ENCODE measurements around the gene TMEM222. TPM values are rescaled to one million over a fixed set of nuclear protein-coding genes. Genes with fewer than 3 reads are reported as not detected.

Gene TMEM222
- total RNA-seq, 1 experiment from 2014 or later: 47.8 TPM

DNA sequence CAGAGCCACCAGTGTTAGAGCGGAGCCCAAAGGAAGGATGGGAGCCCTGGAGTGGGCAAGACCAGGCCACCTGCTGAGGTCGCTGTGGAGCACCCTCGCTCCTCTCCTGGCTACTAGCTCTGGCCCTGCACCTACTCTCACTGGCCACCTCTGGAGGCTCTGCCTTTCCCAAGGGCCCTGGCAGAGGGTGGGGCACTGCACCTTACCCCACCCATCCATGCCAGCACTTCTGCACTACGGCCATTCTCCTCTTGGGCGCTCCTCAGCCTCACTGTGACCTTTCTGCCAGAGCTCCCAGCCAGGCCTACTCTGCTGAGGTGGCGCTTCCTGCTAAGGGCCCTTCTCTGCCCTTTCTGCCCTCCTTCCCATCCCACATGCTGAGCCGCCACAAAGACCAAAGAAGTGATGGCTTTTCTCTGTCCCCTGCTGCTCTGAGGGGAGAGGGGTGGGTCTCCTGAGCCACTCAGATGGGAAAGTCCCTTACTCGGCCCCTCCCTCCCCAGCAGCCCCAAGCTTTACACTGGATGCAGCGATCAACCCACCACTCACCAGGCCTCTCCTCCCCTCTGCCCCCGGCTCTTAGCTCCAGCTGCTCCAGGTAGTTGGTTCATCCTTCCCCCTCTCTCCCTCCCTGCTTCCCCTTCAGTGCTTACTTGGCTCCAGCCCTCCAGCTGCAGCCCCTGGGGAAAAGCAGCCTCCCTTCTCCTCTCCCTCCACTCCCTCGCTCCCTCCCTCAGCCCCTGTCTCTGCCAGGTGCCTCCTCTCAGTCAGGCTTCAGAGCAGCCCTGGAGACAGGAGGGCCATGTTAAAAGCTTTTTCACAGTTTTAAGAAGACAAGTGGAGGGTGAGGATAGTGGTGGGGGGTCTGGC, 14.8 kb upstream of the TMEM222 start:
- no peak for DNase-seq (ENCODE audit: low read depth)

- DNase-seq (ENCODE audit: low read depth): no peak
These were observed 13.9 kb upstream of the TMEM222 start for GRCh38 chr1:27307874-27308598.

GRCh38 chr1:27314169-27314568, 7.8 kb upstream of the TMEM222 start:
- no peak for DNase-seq (ENCODE audit: low read depth)

GRCh38 chr1:27314737-27315136, 7.2 kb upstream of the TMEM222 start:
- peak; percentile 17 for DNase-seq (ENCODE audit: low read depth)

- no peak for DNase-seq (ENCODE audit: low read depth)
These were observed 5.1 kb upstream of the TMEM222 start for GRCh38 chr1:27316860-27317259.

DNA sequence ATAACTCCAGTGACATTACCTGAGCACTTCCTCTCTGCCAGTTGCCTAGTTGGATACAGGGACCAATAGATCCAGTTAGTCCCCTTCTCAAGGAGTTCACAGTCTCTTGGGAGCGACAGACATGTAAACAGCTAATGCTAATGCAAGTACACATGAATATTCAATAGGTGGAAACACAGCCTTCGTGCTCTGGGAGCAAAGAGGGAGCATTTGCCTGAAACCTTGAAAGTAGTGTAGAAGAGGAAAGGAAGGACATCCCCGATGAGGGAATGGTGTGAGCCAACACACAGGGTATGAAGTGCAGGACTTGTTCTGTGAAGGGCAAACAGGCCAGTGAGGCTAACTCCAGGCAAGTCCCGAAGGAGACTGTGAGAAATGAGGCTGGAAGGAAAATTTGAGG, 3.8 kb upstream of the TMEM222 start:
- DNase-seq (ENCODE audit: low read depth): no peak

DNA sequence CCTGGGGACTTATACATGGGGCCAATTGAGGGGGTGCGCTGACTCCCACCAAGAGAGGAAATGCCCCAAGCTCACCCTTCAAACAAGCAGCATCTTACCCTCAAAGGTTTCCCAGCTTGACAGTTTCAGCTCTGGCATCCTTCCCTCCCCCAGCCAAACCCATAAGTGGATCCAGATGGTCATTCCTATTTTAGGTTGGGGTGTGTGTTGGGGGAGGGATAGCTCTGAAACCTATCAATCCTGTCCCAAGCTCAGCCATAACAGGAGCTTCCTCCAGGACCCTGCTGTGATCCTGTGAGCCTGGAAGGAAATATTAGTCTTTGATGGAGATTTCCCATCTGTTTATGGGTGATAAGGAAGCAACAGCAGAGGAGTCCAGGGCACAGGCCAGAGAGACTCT, 3.4 kb upstream of the TMEM222 start:
- DNase-seq (ENCODE audit: low read depth): peak; percentile 81

DNA sequence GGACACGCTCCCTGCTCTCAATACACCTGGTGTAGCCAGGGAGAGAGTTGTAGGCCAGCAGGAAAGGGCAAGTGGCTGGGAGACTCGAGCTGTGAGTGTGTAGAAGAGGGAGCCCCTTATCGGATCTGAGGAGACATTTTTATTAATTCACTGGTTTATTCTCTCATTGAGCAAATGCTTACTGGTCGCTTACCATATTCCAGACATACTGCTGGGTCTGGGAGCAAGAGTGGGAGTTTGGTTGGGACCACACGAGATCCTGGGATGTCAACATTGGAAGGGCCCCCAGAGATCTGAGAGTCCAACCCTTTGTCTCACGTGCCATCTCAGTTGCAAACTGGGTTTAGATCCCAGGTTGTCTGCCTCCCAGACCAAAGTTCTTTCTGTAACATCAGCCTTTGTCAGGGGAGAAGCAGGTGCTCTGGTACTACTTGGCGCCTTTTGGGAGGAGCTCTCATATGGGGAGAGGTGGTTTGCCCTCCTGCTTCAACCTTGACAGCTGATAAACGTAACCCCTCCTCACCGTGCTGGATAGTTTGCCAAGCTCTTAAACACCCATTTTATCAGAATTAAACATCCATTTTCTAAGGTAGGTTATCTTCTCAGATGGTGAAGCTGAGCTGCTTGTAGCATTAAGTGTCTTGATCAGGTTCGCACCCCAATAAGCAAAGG, 742 bp downstream of the TMEM222 start:
- no peak for DNase-seq (ENCODE audit: low read depth)

GRCh38 chr1:27325286-27325685, 3.3 kb downstream of the TMEM222 start:
- no peak for DNase-seq (ENCODE audit: low read depth)

DNA sequence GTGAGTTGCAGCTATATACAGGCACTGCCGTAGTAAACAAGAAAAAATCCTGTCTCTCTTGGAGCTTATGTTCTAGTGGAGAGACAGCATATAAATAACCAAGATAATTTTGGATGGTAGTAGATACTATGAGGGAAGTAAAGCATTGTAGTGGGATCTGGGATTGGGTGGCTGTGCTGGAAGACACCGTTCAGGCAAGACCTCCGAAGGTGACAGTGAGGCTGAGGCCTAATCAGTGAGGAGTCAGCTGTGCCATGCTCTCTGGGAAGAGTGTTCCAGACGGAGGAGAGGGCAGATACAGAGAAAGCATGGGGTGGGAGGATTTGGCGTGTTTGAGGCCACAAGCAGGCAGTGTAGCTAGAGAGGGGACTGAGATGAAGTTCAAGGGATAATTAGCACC, 6.0 kb downstream of the TMEM222 start:
- DNase-seq (ENCODE audit: low read depth): no peak

GRCh38 chr1:27330786-27331185, 8.8 kb downstream of the TMEM222 start:
- DNase-seq (ENCODE audit: low read depth): no peak

GRCh38 chr1:27331426-27331825, 9.5 kb downstream of the TMEM222 start:
- DNase-seq (ENCODE audit: low read depth): no peak

GRCh38 chr1:27331922-27332321, 10.0 kb downstream of the TMEM222 start:
- no peak for DNase-seq (ENCODE audit: low read depth)

DNA sequence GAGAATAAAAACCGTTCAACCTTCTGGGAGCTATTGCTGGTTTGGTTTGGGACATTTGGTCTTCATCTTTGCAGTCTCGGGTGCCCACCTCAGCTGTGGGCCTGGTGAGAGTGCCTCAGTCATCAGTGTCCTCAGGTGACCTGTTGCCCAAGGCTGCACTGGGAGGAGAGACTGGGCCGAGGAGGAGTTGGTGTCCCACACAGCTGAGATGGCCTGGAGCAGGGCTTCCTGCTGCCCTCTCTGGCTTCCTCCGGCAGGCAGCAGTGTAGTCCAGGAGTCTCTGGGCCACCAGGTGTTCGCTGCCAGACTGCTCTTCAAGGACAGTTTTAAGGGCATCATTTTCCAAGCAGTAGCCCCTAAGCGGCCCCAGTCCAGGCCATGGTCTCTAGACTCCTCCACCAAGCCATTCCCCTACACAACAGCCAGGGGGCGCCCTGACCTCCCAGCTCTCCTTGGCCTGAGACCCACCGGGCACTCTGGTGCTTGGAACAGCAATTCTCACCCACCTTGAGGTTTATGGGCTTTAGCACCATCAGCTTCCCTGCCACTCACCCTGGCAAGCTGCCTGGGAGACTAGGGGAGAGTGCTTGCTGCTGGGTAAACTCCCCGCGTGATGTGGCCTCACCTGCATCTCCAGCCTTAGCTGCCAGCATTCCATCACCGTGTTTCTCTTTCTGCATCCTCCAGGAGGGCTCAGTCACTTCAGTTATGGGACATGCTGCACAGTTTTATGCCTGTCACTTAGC, 10.7 kb downstream of the TMEM222 start:
- no peak for DNase-seq (ENCODE audit: low read depth)

DNA sequence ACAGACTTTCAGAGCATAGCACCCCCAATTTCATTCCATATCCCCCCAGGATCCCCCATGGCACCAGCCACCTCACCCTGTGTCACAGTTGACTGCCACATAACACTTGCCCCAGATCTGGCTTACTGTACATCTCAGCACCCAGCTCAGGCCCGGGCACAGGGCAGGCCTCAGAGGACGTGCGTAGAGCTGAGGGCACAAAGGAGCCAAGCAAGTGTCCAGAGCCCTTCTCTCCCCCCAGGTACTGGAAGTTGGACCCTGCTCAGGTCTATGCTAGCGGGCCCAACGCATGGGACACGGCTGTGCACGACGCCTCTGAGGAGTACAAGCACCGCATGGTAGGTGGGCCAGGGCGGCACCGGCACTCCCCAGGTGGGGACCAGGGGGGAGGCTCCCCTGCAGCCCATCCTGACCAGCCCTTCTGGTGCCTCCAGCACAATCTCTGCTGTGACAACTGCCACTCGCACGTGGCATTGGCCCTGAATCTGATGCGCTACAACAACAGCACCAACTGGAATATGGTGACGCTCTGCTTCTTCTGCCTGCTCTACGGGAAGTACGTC, 11.8 kb downstream of the TMEM222 start:
- DNase-seq (ENCODE audit: low read depth): no peak

DNA sequence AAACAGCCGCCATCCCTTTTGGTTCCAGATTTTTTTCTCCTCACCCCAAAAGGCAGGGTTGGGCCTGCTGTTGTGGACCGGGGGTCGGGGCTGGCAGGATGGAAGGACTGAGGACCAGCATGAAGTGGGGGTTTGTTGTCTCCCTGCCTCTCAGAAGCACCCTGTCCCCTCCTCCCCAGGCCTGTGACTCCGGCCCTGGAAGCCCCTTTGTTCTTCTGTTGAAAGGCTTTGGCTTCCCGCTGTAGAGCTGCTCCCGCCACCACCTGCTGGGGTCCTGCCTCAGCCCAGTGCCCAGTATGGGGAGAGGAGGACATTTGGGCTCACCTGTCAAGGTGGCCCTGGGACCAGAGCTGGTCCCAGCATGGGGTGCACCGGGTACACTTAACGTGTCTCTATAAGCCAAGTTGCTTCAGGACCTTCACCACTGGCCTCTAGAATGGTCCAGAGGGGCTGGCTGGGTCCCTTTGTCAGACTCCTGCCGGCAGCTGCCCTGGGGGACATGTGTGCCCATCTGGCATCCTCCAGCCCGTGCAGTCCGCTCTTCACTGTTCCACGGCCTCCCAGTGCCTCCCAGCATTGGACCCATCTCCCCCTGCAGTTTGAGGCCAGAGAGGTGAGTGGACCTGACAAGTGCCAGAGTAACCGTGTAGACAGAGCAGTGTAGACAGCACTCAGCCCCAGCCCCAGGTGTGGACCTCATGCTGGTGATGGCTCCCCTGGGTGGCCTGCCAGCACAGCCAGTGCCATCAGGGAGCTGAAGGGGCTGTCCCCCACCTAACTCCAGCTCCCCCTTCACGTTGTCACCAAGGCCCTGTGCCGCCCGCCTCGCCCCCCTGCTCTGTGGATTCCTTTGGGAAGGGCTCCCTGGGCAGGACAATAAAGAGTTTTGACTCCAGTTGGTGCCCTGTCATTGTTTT, 13.8 kb downstream of the TMEM222 start:
- no peak for DNase-seq (ENCODE audit: low read depth)

- DNase-seq (ENCODE audit: low read depth): no peak
These were observed 14.8 kb downstream of the TMEM222 start for GRCh38 chr1:27336756-27337155.

DNA sequence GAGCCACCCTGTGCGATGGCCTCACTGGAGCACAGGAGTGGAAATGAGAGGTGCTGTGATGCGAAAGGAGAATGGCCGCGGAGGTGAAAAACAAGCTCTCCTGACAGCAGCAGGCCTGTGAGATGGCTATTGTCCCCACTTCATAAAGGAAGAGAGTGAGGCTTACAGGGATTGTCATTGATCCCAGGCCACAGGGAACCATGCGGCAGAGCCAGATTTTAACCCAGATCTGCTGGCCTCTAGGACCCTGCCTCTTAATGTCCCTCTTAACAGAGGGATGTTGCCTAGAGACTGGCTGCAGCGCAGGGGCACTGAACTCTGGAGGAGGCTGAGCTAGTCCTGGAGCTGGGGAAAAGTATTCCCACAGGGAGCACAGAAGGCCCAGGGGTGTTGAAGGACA, 16.8 kb downstream of the TMEM222 start:
- no peak for DNase-seq (ENCODE audit: low read depth)

DNA sequence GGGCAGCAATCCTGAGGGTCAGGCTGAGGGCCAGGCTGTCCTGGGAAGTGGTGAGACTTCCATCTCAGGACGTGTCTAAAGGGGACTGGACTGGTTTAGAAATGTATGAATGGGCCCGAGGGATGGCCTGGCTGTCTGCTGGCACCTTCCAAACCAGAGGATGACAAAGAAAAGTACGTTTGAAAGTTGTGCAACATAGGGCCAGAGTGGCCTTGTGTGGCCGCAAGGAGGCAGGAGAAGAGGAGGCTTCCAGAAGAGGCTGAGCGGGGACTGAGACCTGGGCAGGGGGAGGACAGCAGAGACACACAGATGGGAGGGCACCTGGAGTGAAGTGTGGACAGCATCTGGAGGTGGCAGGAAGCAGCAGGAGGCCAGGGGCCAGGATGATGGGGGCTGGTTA, 17.2 kb downstream of the TMEM222 start:
- DNase-seq (ENCODE audit: low read depth): no peak

DNA sequence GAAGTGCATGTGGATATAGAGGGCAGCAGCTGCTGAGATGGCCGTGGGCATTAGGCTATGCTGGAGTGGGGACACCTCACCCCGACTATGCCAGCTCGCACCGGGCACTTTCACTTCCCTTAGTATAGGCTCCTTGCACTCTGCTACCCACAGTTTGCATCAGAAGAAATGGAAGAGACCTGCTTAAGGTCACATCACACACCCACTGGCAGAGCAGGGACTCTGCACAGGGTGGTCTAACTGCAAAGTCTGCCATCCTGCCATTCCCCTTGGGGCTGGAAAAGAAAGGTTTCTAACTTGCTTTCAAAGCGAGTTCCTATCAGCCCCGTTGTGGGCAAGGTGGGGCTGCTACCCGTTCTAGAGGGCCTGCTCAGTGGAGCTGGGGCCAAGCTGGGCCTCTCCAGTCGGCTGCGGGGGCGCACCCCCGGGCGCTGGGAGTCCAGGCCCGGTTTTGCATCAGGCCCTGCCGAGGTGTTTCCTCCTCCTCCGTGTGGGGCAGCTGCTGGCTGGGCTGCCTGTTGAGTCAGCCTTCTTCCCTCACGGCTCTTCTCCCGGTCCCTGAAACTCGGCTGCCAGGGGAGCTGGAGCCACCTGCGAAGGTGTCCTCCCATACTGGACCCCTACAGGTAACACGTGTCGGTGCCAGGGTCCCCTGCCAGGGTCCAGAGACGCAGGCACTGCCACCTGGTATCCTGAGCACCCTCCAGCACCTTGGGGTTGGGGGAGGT, 19.7 kb downstream of the TMEM222 start, which contains the start of gene SYTL1:
SYTL1 (plus strand) TSS at position 498 of the 728 bp plus-strand sequence. CDS start 3,313 bp downstream, outside the sequence.
- DNase-seq (ENCODE audit: low read depth): peak; percentile 61

Measured in RPMI7951 (cell line).